Measurements from ENCODE around the gene LHFPL3. TPM values are rescaled to one million over a fixed set of nuclear protein-coding genes. Genes with fewer than 3 reads are reported as not detected.
A peak's percentile ranks its signal among the peaks of the same experiment; 100 is the strongest.

The LHFPL3 gene
- total and polyA plus RNA-seq, 2 donors (not counting 1 experiment from before 2014, with no cell fraction given): not detected

DNA sequence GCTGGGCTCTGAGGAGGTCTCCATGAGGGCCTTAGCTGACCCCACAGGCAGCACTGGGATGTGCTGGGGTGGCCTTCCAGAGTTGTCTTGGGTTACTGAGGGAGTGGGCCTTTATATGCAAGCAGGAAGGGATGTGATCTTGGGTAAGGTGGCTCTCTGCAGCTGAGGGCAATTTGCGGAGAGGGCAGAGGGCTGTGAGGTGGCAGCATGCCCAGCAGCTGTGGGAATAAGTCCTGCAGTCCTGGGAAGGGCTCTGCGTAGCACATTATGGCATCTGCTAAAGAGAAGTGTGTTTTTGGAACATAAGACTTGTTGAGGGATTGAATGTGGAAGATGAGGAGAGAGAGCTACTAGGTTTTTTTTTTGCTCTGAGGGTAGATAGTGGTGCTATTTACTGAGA lies 586.0 kb downstream of the LHFPL3 start:
- Histone ChIP-seq H3K4me3 (replicated peaks in 1 of 4; ENCODE audit: control extremely low read depth in 1 of 4, insufficient read depth in 1 of 4, low read depth in 3 of 4, low read length in 4 of 4) (no peak overlapping the region), H3K27me3 (ENCODE audit: control insufficient read depth, insufficient read depth, low read length) (no peaks in the 10 kb centered on the region), H4K20me1 (ENCODE audit: control insufficient read depth, extremely low read depth, insufficient read depth, low read length) (no peaks in the 10 kb centered on the region), H2AFZ (ENCODE audit: low read length) (no peak overlapping the region), H3K9ac (ENCODE audit: insufficient read depth, low read length) (no peak overlapping the region), H3K27ac (ENCODE audit: insufficient read depth, low read length) (no peak overlapping the region), H3K9me3 (ENCODE audit: control insufficient read depth, insufficient read depth, low read depth, low read length) (no peaks in the 10 kb centered on the region), H3K4me2 (ENCODE audit: extremely low read depth, insufficient read depth, low read length) (no peak overlapping the region), H3K36me3 (ENCODE audit: control insufficient read depth, insufficient read depth, low read length) (no peaks in the 10 kb centered on the region), H3K79me2 (ENCODE audit: control insufficient read depth, insufficient read depth, low read length) (no peaks in the 10 kb centered on the region), H3K4me1 (ENCODE audit: control insufficient read depth, extremely low read depth, insufficient read depth, low read length) (no peaks in the 10 kb centered on the region)
- DNase-seq (ENCODE audit: low read depth in 2 of 2): peak in 1 of 2 donors; percentile 7
- TF ChIP-seq, protein P1, sequence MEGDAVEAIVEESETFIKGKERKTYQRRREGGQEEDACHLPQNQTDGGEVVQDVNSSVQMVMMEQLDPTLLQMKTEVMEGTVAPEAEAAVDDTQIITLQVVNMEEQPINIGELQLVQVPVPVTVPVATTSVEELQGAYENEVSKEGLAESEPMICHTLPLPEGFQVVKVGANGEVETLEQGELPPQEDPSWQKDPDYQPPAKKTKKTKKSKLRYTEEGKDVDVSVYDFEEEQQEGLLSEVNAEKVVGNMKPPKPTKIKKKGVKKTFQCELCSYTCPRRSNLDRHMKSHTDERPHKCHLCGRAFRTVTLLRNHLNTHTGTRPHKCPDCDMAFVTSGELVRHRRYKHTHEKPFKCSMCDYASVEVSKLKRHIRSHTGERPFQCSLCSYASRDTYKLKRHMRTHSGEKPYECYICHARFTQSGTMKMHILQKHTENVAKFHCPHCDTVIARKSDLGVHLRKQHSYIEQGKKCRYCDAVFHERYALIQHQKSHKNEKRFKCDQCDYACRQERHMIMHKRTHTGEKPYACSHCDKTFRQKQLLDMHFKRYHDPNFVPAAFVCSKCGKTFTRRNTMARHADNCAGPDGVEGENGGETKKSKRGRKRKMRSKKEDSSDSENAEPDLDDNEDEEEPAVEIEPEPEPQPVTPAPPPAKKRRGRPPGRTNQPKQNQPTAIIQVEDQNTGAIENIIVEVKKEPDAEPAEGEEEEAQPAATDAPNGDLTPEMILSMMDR (conservative IDR thresholded peaks at IDR 0.05 in 1 of 2, IDR thresholded peaks at IDR 0.05 in 1 of 2; ENCODE audit: low read depth in 1 of 2, low read length in 2 of 2): no peak
- no peak for TF ChIP-seq EZH2 (IDR thresholded peaks at IDR 0.05; ENCODE audit: low read length, missing control alignments)

DNA sequence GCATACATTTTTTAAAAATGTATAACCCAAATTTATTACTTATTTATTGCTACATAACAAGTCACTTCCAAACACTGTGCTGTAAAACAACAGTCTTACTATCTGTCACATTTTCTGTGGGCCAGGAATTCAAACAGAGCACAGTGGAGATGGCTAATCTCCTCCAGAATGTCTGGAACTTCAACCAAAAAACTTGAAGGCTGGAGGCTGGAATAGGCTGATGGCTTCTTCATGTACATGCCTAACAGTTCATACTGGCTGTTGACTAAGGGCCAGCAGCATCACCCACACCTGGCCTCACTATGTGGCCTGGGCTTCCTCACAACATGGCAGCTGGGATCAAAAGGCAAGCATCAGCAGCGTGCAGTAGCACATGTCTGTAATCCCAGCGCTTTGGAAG lies 593.2 kb downstream of the LHFPL3 start:
- TF ChIP-seq, protein P1 (conservative IDR thresholded peaks at IDR 0.05 in 1 of 2, IDR thresholded peaks at IDR 0.05 in 1 of 2; ENCODE audit: low read depth in 1 of 2, low read length in 2 of 2): no peak
- no peak for TF ChIP-seq EZH2 (IDR thresholded peaks at IDR 0.05; ENCODE audit: low read length, missing control alignments)
- H3K9ac ChIP-seq (ENCODE audit: insufficient read depth, low read length): no peak overlapping the region
- H3K4me2 ChIP-seq (ENCODE audit: extremely low read depth, insufficient read depth, low read length): no peak overlapping the region
- no peaks in the 10 kb centered on the region for H4K20me1 ChIP-seq (ENCODE audit: control insufficient read depth, extremely low read depth, insufficient read depth, low read length)
- no peaks in the 10 kb centered on the region for H3K36me3 ChIP-seq (ENCODE audit: control insufficient read depth, insufficient read depth, low read length)
- no peak overlapping the region for H2AFZ ChIP-seq (ENCODE audit: low read length)
- no peaks in the 10 kb centered on the region for H3K9me3 ChIP-seq (ENCODE audit: control insufficient read depth, insufficient read depth, low read depth, low read length)
- no peaks in the 10 kb centered on the region for H3K79me2 ChIP-seq (ENCODE audit: control insufficient read depth, insufficient read depth, low read length)
- no peak overlapping the region for H3K27ac ChIP-seq (ENCODE audit: insufficient read depth, low read length)
- H3K27me3 ChIP-seq (ENCODE audit: control insufficient read depth, insufficient read depth, low read length): no peaks in the 10 kb centered on the region
- peak in 1 of 2 donors; percentile 15 for DNase-seq (ENCODE audit: low read depth in 2 of 2)
- H3K4me3 ChIP-seq (replicated peaks in 1 of 4; ENCODE audit: control extremely low read depth in 1 of 4, insufficient read depth in 1 of 4, low read depth in 3 of 4, low read length in 4 of 4): no peak overlapping the region
- peaks cover 8% of the 10 kb centered on the region for H3K4me1 ChIP-seq (ENCODE audit: control insufficient read depth, extremely low read depth, insufficient read depth, low read length)

DNA sequence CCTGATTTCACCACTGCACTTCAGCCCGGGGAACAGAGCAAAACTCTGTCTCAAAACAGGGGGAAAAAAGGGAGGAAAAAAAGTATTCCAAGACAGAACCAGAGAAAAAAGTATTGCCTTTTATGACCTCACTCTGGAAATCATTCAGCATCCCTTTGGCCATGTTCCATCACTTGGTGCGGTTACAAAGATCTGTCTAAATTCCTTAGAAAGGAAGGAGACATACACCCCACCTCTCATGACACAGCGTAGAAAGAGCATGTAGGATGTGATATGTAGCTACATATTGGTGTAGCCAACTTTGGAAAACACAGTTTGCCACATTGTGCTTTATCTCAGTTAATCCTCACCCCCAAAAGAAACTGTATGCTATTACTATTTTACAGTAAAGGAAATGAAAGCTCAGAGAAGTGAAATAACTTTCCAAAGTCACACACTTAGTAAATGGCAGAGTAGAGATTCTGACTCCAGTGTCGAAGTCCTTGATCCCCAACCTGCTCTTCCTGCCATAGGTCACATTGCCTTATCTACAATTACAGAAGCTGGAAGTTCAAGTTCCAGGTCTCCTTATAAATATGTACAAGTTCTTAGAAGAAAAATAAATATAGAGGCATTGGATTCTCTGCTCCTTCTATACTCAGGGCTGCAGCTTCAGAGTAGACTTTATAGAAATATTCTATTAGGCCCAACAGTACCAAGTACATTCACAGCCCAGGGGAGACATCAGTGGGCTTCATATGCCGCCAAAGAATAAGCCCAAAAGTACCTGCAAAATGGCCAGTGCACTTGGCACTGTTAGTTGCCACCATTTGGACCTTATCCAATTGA lies 594.0 kb downstream of the LHFPL3 start:
- H3K27me3 ChIP-seq (ENCODE audit: control insufficient read depth, insufficient read depth, low read length): no peaks in the 10 kb centered on the region
- H2AFZ ChIP-seq (ENCODE audit: low read length): peak overlapping the region; percentile 27
- H3K36me3 ChIP-seq (ENCODE audit: control insufficient read depth, insufficient read depth, low read length): no peaks in the 10 kb centered on the region
- no peaks in the 10 kb centered on the region for H3K79me2 ChIP-seq (ENCODE audit: control insufficient read depth, insufficient read depth, low read length)
- peaks cover 8% of the 10 kb centered on the region for H3K4me1 ChIP-seq (ENCODE audit: control insufficient read depth, extremely low read depth, insufficient read depth, low read length)
- H3K9ac ChIP-seq (ENCODE audit: insufficient read depth, low read length): no peak overlapping the region
- H3K4me3 ChIP-seq (replicated peaks in 1 of 4; ENCODE audit: control extremely low read depth in 1 of 4, insufficient read depth in 1 of 4, low read depth in 3 of 4, low read length in 4 of 4): no peak overlapping the region
- TF ChIP-seq EZH2 (IDR thresholded peaks at IDR 0.05; ENCODE audit: low read length, missing control alignments): no peak
- TF ChIP-seq, protein P1 (conservative IDR thresholded peaks at IDR 0.05 in 1 of 2, IDR thresholded peaks at IDR 0.05 in 1 of 2; ENCODE audit: low read depth in 1 of 2, low read length in 2 of 2): no peak
- no peak overlapping the region for H3K4me2 ChIP-seq (ENCODE audit: extremely low read depth, insufficient read depth, low read length)
- H4K20me1 ChIP-seq (ENCODE audit: control insufficient read depth, extremely low read depth, insufficient read depth, low read length): no peaks in the 10 kb centered on the region
- peak; percentile 45 to 65 for DNase-seq (ENCODE audit: low read depth in 2 of 2)
- H3K9me3 ChIP-seq (ENCODE audit: control insufficient read depth, insufficient read depth, low read depth, low read length): no peaks in the 10 kb centered on the region
- H3K27ac ChIP-seq (ENCODE audit: insufficient read depth, low read length): no peak overlapping the region

Data from fibroblast of lung (primary cell).